ENCODE results near the gene FUCA2. TPM values are rescaled to one million over a fixed set of nuclear protein-coding genes. Genes with fewer than 3 reads are reported as not detected.

Gene FUCA2, protein sequence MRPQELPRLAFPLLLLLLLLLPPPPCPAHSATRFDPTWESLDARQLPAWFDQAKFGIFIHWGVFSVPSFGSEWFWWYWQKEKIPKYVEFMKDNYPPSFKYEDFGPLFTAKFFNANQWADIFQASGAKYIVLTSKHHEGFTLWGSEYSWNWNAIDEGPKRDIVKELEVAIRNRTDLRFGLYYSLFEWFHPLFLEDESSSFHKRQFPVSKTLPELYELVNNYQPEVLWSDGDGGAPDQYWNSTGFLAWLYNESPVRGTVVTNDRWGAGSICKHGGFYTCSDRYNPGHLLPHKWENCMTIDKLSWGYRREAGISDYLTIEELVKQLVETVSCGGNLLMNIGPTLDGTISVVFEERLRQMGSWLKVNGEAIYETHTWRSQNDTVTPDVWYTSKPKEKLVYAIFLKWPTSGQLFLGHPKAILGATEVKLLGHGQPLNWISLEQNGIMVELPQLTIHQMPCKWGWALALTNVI
- 24.1 and 35.3 TPM in 2 replicates for total RNA-seq

DNA sequence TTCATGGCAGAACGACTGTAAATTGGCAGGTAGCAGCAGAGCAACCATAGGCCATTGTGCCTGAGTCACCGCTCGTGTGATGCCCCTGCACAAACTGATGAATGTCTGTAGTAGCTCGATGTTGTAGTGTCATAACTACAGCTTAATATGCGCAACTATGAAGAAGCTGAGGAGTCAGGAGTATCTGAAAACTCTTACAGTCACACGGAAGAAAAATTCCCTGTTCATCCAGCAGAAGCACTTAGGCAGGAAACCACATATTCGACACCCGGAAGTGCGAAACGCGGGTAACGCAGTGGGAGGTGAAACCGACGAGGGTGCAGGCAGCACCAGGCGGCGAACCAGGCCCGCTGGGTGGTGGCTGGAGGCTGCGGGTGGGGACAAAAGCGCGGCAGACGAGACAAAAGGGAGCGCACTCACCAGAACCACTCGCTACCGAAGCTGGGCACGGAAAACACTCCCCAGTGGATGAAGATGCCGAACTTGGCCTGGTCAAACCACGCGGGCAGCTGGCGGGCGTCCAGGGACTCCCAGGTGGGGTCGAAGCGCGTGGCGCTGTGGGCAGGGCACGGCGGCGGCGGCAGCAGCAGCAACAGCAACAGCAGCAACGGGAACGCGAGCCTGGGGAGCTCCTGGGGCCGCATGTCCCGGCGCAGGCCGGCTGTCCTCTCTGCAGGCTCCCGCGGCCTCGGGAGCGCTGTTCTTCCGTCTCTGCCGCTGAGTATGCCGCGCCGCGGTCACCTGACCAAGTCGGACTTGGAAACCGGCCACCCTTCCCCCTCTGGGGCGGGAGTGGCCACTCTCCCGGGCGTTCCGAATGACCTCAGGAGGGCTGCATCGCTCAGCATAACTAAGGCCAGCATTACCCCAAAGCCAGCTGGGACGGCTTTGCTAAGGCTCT lies at the start of gene FUCA2:
FUCA2 (minus strand) TSS at position 730 of the 901 bp plus-strand sequence; CDS start at position 644, 86 bp downstream.
- TF ChIP-seq, protein P1, sequence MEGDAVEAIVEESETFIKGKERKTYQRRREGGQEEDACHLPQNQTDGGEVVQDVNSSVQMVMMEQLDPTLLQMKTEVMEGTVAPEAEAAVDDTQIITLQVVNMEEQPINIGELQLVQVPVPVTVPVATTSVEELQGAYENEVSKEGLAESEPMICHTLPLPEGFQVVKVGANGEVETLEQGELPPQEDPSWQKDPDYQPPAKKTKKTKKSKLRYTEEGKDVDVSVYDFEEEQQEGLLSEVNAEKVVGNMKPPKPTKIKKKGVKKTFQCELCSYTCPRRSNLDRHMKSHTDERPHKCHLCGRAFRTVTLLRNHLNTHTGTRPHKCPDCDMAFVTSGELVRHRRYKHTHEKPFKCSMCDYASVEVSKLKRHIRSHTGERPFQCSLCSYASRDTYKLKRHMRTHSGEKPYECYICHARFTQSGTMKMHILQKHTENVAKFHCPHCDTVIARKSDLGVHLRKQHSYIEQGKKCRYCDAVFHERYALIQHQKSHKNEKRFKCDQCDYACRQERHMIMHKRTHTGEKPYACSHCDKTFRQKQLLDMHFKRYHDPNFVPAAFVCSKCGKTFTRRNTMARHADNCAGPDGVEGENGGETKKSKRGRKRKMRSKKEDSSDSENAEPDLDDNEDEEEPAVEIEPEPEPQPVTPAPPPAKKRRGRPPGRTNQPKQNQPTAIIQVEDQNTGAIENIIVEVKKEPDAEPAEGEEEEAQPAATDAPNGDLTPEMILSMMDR (IDR thresholded peaks at IDR 0.05; ENCODE audit: insufficient read depth, low read length, severe bottlenecking) = no peak
- DNase-seq (ENCODE audit: low read depth) (peak; percentile 48), FAIRE-seq (no peak)
- peak within 1 kb of the TSS; percentile 47 for H3K4me3 ChIP-seq (ENCODE audit: low read depth, low read length)
- peaks cover 2% of the 10 kb centered on the region for H3K36me3 ChIP-seq (ENCODE audit: control insufficient read depth, insufficient read depth, low read length)
- no peaks in the 10 kb centered on the region for H3K27me3 ChIP-seq (ENCODE audit: control insufficient read depth, insufficient read depth, low read length)

- H3K36me3 ChIP-seq (ENCODE audit: control insufficient read depth, insufficient read depth, low read length) = no peaks in the 10 kb centered on the region
- no peaks in the 10 kb centered on the region for H3K27me3 ChIP-seq (ENCODE audit: control insufficient read depth, insufficient read depth, low read length)
- TF ChIP-seq, protein P1 (IDR thresholded peaks at IDR 0.05; ENCODE audit: insufficient read depth, low read length, severe bottlenecking) = no peak
- FAIRE-seq (peak; percentile 18), DNase-seq (ENCODE audit: low read depth) (no peak)
- no peak overlapping the region for H3K4me3 ChIP-seq (ENCODE audit: low read depth, low read length)
Observed at GRCh38 chr6:143561105-143561704, 49.7 kb upstream of the FUCA2 start.

DNA sequence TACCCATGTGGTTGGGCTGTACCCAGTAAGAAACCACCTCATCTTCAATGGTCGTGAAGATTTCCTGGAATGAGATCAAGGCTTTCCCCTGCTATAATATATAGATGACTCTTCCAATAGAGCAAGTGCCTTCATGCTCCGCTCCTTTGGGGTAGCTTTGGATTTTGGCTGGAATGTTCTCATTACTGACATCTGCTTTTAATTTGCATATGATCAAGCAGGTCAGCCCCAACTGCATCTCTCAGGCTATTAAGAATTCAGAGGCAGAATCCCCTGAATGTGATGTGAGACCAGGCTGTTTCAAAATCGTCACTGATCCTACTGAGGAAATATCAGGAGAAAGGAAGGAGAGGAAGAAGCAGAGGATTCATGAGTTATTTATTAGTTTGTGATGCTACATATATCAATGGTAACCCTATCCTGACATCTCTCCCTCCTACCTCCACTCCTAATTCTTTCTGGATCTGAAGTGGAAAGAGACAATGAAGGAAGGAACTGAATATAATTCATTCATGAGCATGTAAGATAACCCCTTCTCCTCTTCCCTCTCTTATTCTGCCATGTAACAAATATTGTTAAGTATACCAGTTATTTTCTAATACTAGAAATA lies 47.6 kb upstream of the FUCA2 start:
- Histone ChIP-seq H3K36me3 (ENCODE audit: control insufficient read depth, insufficient read depth, low read length) (no peaks in the 10 kb centered on the region), H3K4me3 (ENCODE audit: low read depth, low read length) (no peak overlapping the region), H3K27me3 (ENCODE audit: control insufficient read depth, insufficient read depth, low read length) (no peaks in the 10 kb centered on the region)
- DNase-seq (ENCODE audit: low read depth) (no peak), FAIRE-seq (no peak)
- TF ChIP-seq, protein P1 (IDR thresholded peaks at IDR 0.05; ENCODE audit: insufficient read depth, low read length, severe bottlenecking) = no peak

- DNase-seq (ENCODE audit: low read depth) (no peak), FAIRE-seq (no peak)
- TF ChIP-seq, protein P1 (IDR thresholded peaks at IDR 0.05; ENCODE audit: insufficient read depth, low read length, severe bottlenecking) = no peak
- Histone ChIP-seq H3K27me3 (ENCODE audit: control insufficient read depth, insufficient read depth, low read length) (no peaks in the 10 kb centered on the region), H3K36me3 (ENCODE audit: control insufficient read depth, insufficient read depth, low read length) (no peaks in the 10 kb centered on the region), H3K4me3 (ENCODE audit: low read depth, low read length) (no peak overlapping the region)
Observed at GRCh38 chr6:143556529-143556928, 45.0 kb upstream of the FUCA2 start.

DNA sequence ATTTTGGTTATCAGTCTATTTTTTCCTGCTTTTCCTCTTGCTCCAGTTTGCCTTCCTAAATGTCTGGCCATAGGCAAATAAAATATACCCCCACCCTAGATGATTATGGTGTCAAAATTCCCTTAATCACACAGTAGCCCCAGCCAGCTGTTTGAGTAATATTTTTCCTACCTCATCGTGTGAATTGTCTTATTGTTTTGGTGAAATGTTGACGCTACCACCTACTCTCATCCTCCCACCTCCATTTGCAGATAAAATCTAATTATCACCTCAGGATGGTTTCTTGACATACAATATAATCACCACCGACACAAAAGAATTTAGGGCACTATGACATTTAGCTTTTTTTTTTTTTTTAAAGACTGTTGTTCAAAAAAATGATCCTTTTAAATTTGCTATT lies 44.1 kb upstream of the FUCA2 start:
- DNase-seq (ENCODE audit: low read depth) = no peak

More for the DNA sequence above, 44.1 kb upstream of the FUCA2 start:
- Histone ChIP-seq H3K4me3 (ENCODE audit: low read depth, low read length) (no peak overlapping the region), H3K36me3 (ENCODE audit: control insufficient read depth, insufficient read depth, low read length) (no peaks in the 10 kb centered on the region), H3K27me3 (ENCODE audit: control insufficient read depth, insufficient read depth, low read length) (no peaks in the 10 kb centered on the region)
- TF ChIP-seq, protein P1 (IDR thresholded peaks at IDR 0.05; ENCODE audit: insufficient read depth, low read length, severe bottlenecking) = no peak
- no peak for FAIRE-seq

Measured in bronchial epithelial cell (primary cell).